Mesenchymal stem cell (in vitro differentiated cells and primary cell): ENCODE measurements around the gene TMBIM6.

Experiments
- DNase-seq: peaks from one replicate; pipeline ENCODE4 v3.0.0-alpha.2; 2013
- H2AFZ ChIP-seq: one replicate; pipeline ENCODE4 v1.6.1; 2013; ENCODE audit warnings: low read depth, mild to moderate bottlenecking, control low read depth, inconsistent platforms, low read length, moderate library complexity
- H2AK5ac ChIP-seq: 2 replicates; pipeline ENCODE4 v1.6.1; 2013; ENCODE audit warnings: low read length, moderate library complexity, mild to moderate bottlenecking, inconsistent platforms; ENCODE audit not compliant: severe bottlenecking
- H2BK120ac ChIP-seq: one replicate; pipeline ENCODE4 v1.6.1; 2013; ENCODE audit warnings: low read depth, mild to moderate bottlenecking, inconsistent platforms, low read length, moderate library complexity
- H2BK12ac ChIP-seq, 2 experiments: one replicate each; pipeline ENCODE4 v1.6.1; 2013; ENCODE audit warnings: inconsistent platforms in 2 of 2, low read length in 2 of 2, mild to moderate bottlenecking in 2 of 2, moderate library complexity in 2 of 2, control low read depth in 1 of 2
- H2BK15ac ChIP-seq: one replicate; pipeline ENCODE4 v1.6.1; 2013; ENCODE audit warnings: mild to moderate bottlenecking, low read depth, inconsistent platforms; ENCODE audit not compliant: poor library complexity, severe bottlenecking
- H2BK5ac ChIP-seq: 2 replicates; pipeline ENCODE4 v1.6.1; 2013; ENCODE audit warnings: low read depth, mild to moderate bottlenecking, low read length, control low read depth, inconsistent platforms; ENCODE audit not compliant: poor library complexity, severe bottlenecking
- H3K14ac ChIP-seq, 2 experiments: one replicate each; pipeline ENCODE4 v1.6.1; 2013; ENCODE audit warnings: inconsistent platforms in 2 of 2, low read length in 2 of 2, control low read depth in 1 of 2, mild to moderate bottlenecking in 1 of 2, moderate library complexity in 1 of 2
- H3K18ac ChIP-seq, 2 experiments: one replicate each; pipeline ENCODE4 v1.6.1; 2013; ENCODE audit warnings: inconsistent platforms in 2 of 2, low read length in 2 of 2, control low read depth in 1 of 2, low read depth in 1 of 2, mild to moderate bottlenecking in 1 of 2
- H3K23ac ChIP-seq, 2 experiments: one replicate each; pipeline ENCODE4 v1.6.1; 2013; ENCODE audit warnings: inconsistent platforms in 2 of 2, low read length in 2 of 2, mild to moderate bottlenecking in 2 of 2, moderate library complexity in 2 of 2, control low read depth in 1 of 2
- H3K27ac ChIP-seq: 2 replicates; pipeline ENCODE4 v1.5.1; 2013; ENCODE audit warnings: mild to moderate bottlenecking, moderate library complexity, low read length, control low read depth, inconsistent platforms; ENCODE audit not compliant: poor library complexity, severe bottlenecking
- H3K27me3 ChIP-seq, 2 experiments: 2 replicates each; pipeline versions ENCODE4 v1.6.1 to v1.7.0; 2013; ENCODE audit warnings: low read length in 2 of 2, mild to moderate bottlenecking in 2 of 2, moderate library complexity in 2 of 2, control low read depth in 1 of 2, inconsistent platforms in 1 of 2; ENCODE audit not compliant: control insufficient read depth in 1 of 2, insufficient read depth in 1 of 2
- H3K36me3 ChIP-seq, 2 experiments: 2 replicates each; pipeline versions ENCODE4 v1.6.1 to v1.7.0; 2013; ENCODE audit warnings: low read length in 2 of 2, control low read depth in 1 of 2, inconsistent platforms in 1 of 2, low read depth in 1 of 2, mild to moderate bottlenecking in 1 of 2; ENCODE audit not compliant: insufficient read depth in 2 of 2, control insufficient read depth in 1 of 2
- H3K4ac ChIP-seq, 2 experiments: one replicate each; pipeline ENCODE4 v1.6.1; 2013; ENCODE audit warnings: inconsistent platforms in 2 of 2, low read length in 2 of 2, mild to moderate bottlenecking in 2 of 2, moderate library complexity in 2 of 2, control low read depth in 1 of 2, low read depth in 1 of 2
- H3K4me1 ChIP-seq: 2 replicates; pipeline ENCODE4 v1.6.1; 2013; ENCODE audit warnings: low read depth, low read length, control low read depth; ENCODE audit not compliant: control insufficient read depth, insufficient read depth
- H3K4me2 ChIP-seq: 2 replicates; pipeline ENCODE4 v1.6.1; 2013; ENCODE audit warnings: low read length, mild to moderate bottlenecking, inconsistent platforms; ENCODE audit not compliant: poor library complexity, severe bottlenecking
- H3K4me3 ChIP-seq, 2 experiments: 2 replicates each; pipeline versions ENCODE4 v1.5.1 to v1.7.0; 2013; ENCODE audit warnings: low read length in 2 of 2, mild to moderate bottlenecking in 2 of 2, control low read depth in 1 of 2, low read depth in 1 of 2; ENCODE audit not compliant: insufficient read depth in 1 of 2
- H3K79me1 ChIP-seq: replicated peaks from 2 replicates; pipeline ENCODE4 v1.6.1; 2013; ENCODE audit warnings: mild to moderate bottlenecking, control low read depth, low read length, inconsistent platforms; ENCODE audit not compliant: poor library complexity, severe bottlenecking
- H3K9ac ChIP-seq: 2 replicates; pipeline ENCODE4 v1.7.0; 2013; ENCODE audit warnings: mild to moderate bottlenecking, low read length, moderate library complexity
- H3K9me3 ChIP-seq: 2 replicates; pipeline ENCODE4 v1.7.0; 2013; ENCODE audit warnings: mild to moderate bottlenecking, low read length; ENCODE audit not compliant: control insufficient read depth
- H4K8ac ChIP-seq: one replicate; pipeline ENCODE4 v1.6.1; 2013; ENCODE audit warnings: inconsistent platforms, mild to moderate bottlenecking, low read length, moderate library complexity
- H4K91ac ChIP-seq: one replicate; pipeline ENCODE4 v1.6.1; 2013; ENCODE audit warnings: mild to moderate bottlenecking, low read length, inconsistent platforms
- WGBS: methylation state at CpG from one replicate; pipeline ENCODE4 v1.1.7; 2013; ENCODE audit warnings: mixed read lengths; 5-methylcytosine and 5-hydroxymethylcytosine counted together

Gene TMBIM6

DNA sequence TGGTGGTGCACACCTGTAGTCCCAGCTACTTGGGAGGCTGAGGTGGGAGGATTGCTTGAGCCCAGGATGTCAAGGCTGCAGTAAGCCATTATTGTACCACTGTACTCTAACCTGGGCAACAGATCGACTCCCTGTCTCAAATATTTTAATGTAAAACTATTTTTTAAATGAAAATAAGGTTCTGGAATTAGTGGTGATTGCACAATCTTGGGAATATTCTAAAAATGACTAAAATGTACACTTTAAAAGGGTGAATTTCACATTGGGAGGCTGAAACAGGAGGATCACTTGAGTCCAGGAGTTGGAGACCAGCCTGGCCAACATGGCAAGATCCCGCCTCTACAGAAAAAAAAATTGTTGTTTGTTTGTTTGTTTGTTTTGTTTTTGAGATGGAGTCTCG, 12.9 kb upstream of the TMBIM6 start:
- Histone ChIP-seq H3K9ac (no peak overlapping the region), H3K23ac (no peak overlapping the region), H3K27ac (no peak overlapping the region), H2BK120ac (no peak overlapping the region), H2AK5ac (no peak overlapping the region), H4K8ac (no peak overlapping the region), H3K4me2 (no peak overlapping the region), H3K4me3 (no peak overlapping the region), H4K91ac (no peak overlapping the region), H3K4ac (no peak overlapping the region), H3K9me3 (no peaks in the 10 kb centered on the region), H2BK15ac (no peak overlapping the region), H3K79me1 (no peaks in the 10 kb centered on the region), H2AFZ (no peak overlapping the region), H3K18ac (no peak overlapping the region), H3K4me1 (no peaks in the 10 kb centered on the region), H3K36me3 (no peaks in the 10 kb centered on the region), H2BK12ac (no peak overlapping the region), H3K14ac (no peak overlapping the region), H2BK5ac (no peak overlapping the region), H3K27me3 (peaks cover 6 to 20% of the 10 kb centered on the region in 2 experiments)
- no peak for DNase-seq
- 83% methylated on average over 2 of the region's 3 CpGs for WGBS

- H3K4me1 ChIP-seq, result no peaks in the 10 kb centered on the region
- H3K9me3 ChIP-seq, result no peaks in the 10 kb centered on the region
- no peaks in the 10 kb centered on the region for H3K36me3 ChIP-seq
- H3K27me3 ChIP-seq, result peaks cover 4 to 14% of the 10 kb centered on the region in 2 experiments
- no peak overlapping the region for H4K8ac ChIP-seq
- no peak overlapping the region for H4K91ac ChIP-seq
- no peak overlapping the region for H2BK12ac ChIP-seq
- no peak overlapping the region for H2BK120ac ChIP-seq
- no CpG with 5 or more reads among the region's 1 CpG for WGBS
- no peak overlapping the region for H3K14ac ChIP-seq
- H3K9ac ChIP-seq, result no peak overlapping the region
- H2BK15ac ChIP-seq, result no peak overlapping the region
- H3K27ac ChIP-seq, result no peak overlapping the region
- no peak overlapping the region for H3K18ac ChIP-seq
- DNase-seq, result no peak
- H2BK5ac ChIP-seq, result no peak overlapping the region
- H2AFZ ChIP-seq, result no peak overlapping the region
- no peak overlapping the region for H3K4ac ChIP-seq
- no peak overlapping the region for H2AK5ac ChIP-seq
- no peaks in the 10 kb centered on the region for H3K79me1 ChIP-seq
- no peak overlapping the region for H3K4me2 ChIP-seq
- H3K4me3 ChIP-seq, result no peak overlapping the region
- no peak overlapping the region for H3K23ac ChIP-seq
Observed at GRCh38 chr12:49730050-49730449, 11.3 kb upstream of the TMBIM6 start.

GRCh38 chr12:49730568-49731101, 10.7 kb upstream of the TMBIM6 start:
- H4K8ac ChIP-seq, result no peak overlapping the region
- H3K4me1 ChIP-seq, result no peaks in the 10 kb centered on the region
- H3K4me2 ChIP-seq, result no peak overlapping the region
- H2AK5ac ChIP-seq, result no peak overlapping the region
- no peak overlapping the region for H3K4me3 ChIP-seq
- H3K27ac ChIP-seq, result no peak overlapping the region
- H3K36me3 ChIP-seq, result no peaks in the 10 kb centered on the region
- H3K18ac ChIP-seq, result no peak overlapping the region
- DNase-seq, result no peak
- no peak overlapping the region for H2BK5ac ChIP-seq
- H4K91ac ChIP-seq, result no peak overlapping the region
- H3K9me3 ChIP-seq, result no peaks in the 10 kb centered on the region
- no peak overlapping the region for H2BK15ac ChIP-seq
- H3K27me3 ChIP-seq, result peaks cover 0 to 9% of the 10 kb centered on the region in 2 experiments
- no peak overlapping the region for H3K9ac ChIP-seq
- no peak overlapping the region for H3K4ac ChIP-seq
- WGBS, result 98% methylated on average over 3 of the region's 3 CpGs
- no peak overlapping the region for H3K14ac ChIP-seq
- H2BK120ac ChIP-seq, result no peak overlapping the region
- H2BK12ac ChIP-seq, result no peak overlapping the region
- H3K79me1 ChIP-seq, result no peaks in the 10 kb centered on the region
- H3K23ac ChIP-seq, result no peak overlapping the region
- H2AFZ ChIP-seq, result no peak overlapping the region

DNA sequence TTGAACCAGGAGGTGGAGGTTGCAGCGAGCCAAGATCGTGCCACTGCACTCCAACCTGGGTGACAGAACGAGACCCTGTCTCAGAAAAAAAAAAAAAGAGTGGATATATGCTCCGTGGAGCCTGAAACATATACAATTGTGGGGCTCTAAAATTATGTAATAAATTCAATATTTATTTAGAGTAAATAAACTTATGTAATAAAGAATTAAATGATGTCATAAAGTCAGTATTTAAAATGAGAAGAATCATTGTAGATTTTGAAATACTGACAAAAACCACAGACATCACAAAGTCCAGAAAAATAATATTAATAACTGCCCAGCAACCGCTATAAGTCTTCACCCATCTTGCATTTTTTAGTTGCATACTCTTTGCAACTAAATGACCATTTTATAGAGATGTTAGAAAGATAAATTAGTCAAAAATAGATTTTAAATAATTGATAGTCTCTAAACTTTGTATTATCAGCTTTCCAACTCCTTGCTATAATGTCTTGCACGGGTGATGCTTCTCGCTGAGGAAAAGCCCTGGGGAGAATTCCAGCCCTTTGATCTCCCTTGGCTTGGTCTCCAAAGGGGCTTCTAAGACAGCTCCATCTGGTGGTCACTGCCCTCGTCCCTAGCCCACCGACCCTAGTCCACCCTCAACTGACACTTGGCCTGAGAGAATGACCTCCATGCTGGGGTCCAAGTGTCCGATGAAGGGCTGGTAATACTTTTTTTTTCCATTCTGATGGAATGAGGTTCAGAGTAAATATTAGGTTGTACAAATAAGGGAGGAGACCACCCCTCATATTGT, 7.9 kb upstream of the TMBIM6 start:
- H3K27me3 ChIP-seq, result peaks cover 0 to 9% of the 10 kb centered on the region in 2 experiments
- H2BK120ac ChIP-seq, result no peak overlapping the region
- H3K4me3 ChIP-seq, result no peak overlapping the region
- no peak overlapping the region for H3K4ac ChIP-seq
- H2AFZ ChIP-seq, result no peak overlapping the region
- no peak overlapping the region for H3K18ac ChIP-seq
- H2AK5ac ChIP-seq, result no peak overlapping the region
- H2BK15ac ChIP-seq, result no peak overlapping the region
- no peak overlapping the region for H3K4me2 ChIP-seq
- DNase-seq, result no peak
- no peaks in the 10 kb centered on the region for H3K9me3 ChIP-seq
- no peak overlapping the region for H4K91ac ChIP-seq
- no peak overlapping the region for H2BK12ac ChIP-seq
- no peaks in the 10 kb centered on the region for H3K36me3 ChIP-seq
- no peaks in the 10 kb centered on the region for H3K4me1 ChIP-seq
- H3K27ac ChIP-seq, result no peak overlapping the region
- H2BK5ac ChIP-seq, result no peak overlapping the region
- WGBS, result 69% methylated on average over 3 of the region's 10 CpGs
- no peak overlapping the region for H3K23ac ChIP-seq
- H3K79me1 ChIP-seq, result no peaks in the 10 kb centered on the region
- H3K14ac ChIP-seq, result no peak overlapping the region
- no peak overlapping the region for H4K8ac ChIP-seq
- no peak overlapping the region for H3K9ac ChIP-seq
